Measurements from ENCODE around the gene COL6A3. TPM values are rescaled to one million over a fixed set of nuclear protein-coding genes. Genes with fewer than 3 reads are reported as not detected.
"Not testable (repeated sequence)": the region's sequence is repeated elsewhere in the genome, so short reads cannot be mapped to it uniquely, and the experiment has no call there.

COL6A3 gene
- total and polyA plus RNA-seq, 2 of the 13 experiments (the other 11 are each of a cell fraction or from before 2014, with no cell fraction given) = 0.03 TPM; not detected in 1

DNA sequence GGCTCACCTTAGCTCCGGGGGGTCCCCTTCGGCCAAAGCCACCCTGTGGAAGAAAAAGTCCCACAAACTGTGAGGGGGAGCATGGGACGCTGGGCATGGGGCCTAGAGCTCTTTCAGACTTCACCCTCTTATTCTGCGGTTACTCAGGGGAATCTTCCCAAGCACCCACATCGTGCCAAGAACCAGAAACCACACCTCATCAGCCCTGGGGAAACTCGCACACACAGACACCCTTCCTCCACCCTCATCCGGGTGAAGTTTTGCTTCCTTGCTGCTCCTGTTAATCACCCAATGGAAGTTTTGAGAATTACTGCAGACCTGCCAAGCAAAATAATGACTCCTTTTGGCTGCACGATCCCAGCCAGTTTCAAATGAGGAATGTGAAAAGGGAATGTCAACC is 59.1 kb downstream of the COL6A3 start:
- Histone ChIP-seq H2AFZ (ENCODE audit: low read length) (no peak overlapping the region), H3K4me2 (ENCODE audit: low read depth, low read length) (no peak overlapping the region), H3K4me1 (ENCODE audit: insufficient read depth, low read length) (no peaks in the 10 kb centered on the region), H3K4me3 (replicated peaks in 1 of 3; ENCODE audit: insufficient read depth in 1 of 3, low read depth in 2 of 3, low read length in 3 of 3) (no peak overlapping the region), H3K36me3 (replicated peaks in 1 of 2; ENCODE audit: control insufficient read depth in 1 of 2, insufficient read depth in 2 of 2, low read length in 2 of 2) (no peaks in the 10 kb centered on the region), H3K9me3 (ENCODE audit: low read length) (no peaks in the 10 kb centered on the region), H3K27ac (ENCODE audit: extremely low read length, insufficient read depth, low read length) (no peak overlapping the region), H4K20me1 (ENCODE audit: insufficient read depth, low read length) (no peaks in the 10 kb centered on the region), H3K27me3 (ENCODE audit: control insufficient read depth in 1 of 2, insufficient read depth in 2 of 2, low read length in 2 of 2) (peaks cover 10 to 85% of the 10 kb centered on the region in 2 experiments; a peak in 4 of 5 replicates), H3K79me2 (ENCODE audit: insufficient read depth, low read length) (no peaks in the 10 kb centered on the region), H3K9ac (ENCODE audit: insufficient read depth, low read depth, low read length) (no peak overlapping the region)
- ChIA-PET POLR2A (no interaction called here), CTCF (ENCODE audit: low intra/inter-chr PET ratio, low total read pairs) (no interaction called here)
- FAIRE-seq (no peak), DNase-seq (ENCODE audit: low spot score) (no peak), ATAC-seq (no peak)
- intact Hi-C loops (cut with micrococcal nuclease; ENCODE audit: unreplicated experiment) = no loop called here
- no TSS peak for BruUV-seq (replicated peaks)
- TF ChIP-seq ZNF7 (CRISPR knock-in tag; IDR thresholded peaks at IDR 0.05) (no peak), ZFP36L2 (CRISPR knock-in tag; IDR thresholded peaks at IDR 0.05) (no peak), SIX1 (CRISPR knock-in tag; IDR thresholded peaks at IDR 0.05; ENCODE audit: borderline replicate concordance) (no peak), POLR2A (IDR thresholded peaks at IDR 0.05; ENCODE audit: insufficient read depth in 1 of 2, low read depth in 2 of 2, low read length in 2 of 2) (no peak), TCF7L2 (IDR thresholded peaks at IDR 0.05; ENCODE audit: low read depth, low read length) (no peak), ZBTB20 (CRISPR knock-in tag; IDR thresholded peaks at IDR 0.05; ENCODE audit: borderline replicate concordance, low read depth) (no peak), YEATS2 (CRISPR knock-in tag; IDR thresholded peaks at IDR 0.05; ENCODE audit: borderline replicate concordance) (no peak), SATB2 (CRISPR knock-in tag; IDR thresholded peaks at IDR 0.05) (no peak), SMAD3 (CRISPR knock-in tag; IDR thresholded peaks at IDR 0.05) (no peak)
- in situ Hi-C loops (cut with HindIII; ENCODE audit: extremely low pct_ligation_motif_present, low pct_unique_long_range_greater_than_20kb) = no loop called here
- WGBS (ENCODE audit: low lambda C conversion rate) = 36% methylated on average over 8 of the region's 8 CpGs

DNA sequence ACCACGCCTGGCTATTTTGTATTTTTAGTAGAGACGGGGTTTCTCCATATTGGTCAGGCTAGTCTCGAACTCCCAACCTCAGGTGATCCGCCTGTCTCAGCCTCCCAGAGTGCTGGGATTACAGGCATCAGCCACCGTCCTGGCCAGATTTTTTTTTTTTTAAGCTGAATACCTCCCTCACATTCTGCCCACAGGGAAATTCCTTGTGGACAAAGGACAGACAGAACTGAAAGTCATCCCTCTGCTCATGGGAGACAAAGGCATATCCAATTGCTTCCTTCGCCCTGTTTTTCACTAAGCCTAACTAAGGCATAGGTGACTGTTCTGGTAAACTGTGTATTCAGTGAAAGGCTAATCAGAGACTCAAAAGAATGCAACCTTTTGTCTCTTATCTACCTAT is 59.8 kb downstream of the COL6A3 start:
- peaks cover 3 to 80% of the 10 kb centered on the region in 2 experiments; a peak in 4 of 5 replicates for H3K27me3 ChIP-seq (ENCODE audit: control insufficient read depth in 1 of 2, insufficient read depth in 2 of 2, low read length in 2 of 2)
- H3K9me3 ChIP-seq (ENCODE audit: low read length); H3K9ac ChIP-seq (ENCODE audit: insufficient read depth, low read depth, low read length); H3K36me3 ChIP-seq (replicated peaks in 1 of 2; ENCODE audit: control insufficient read depth in 1 of 2, insufficient read depth in 2 of 2, low read length in 2 of 2); H2AFZ ChIP-seq (ENCODE audit: low read length); in situ Hi-C loops (cut with HindIII; ENCODE audit: extremely low pct_ligation_motif_present, low pct_unique_long_range_greater_than_20kb); DNase-seq (ENCODE audit: low spot score); CTCF ChIA-PET (ENCODE audit: low intra/inter-chr PET ratio, low total read pairs); BruUV-seq (replicated peaks); intact Hi-C loops (cut with micrococcal nuclease; ENCODE audit: unreplicated experiment); H3K4me1 ChIP-seq (ENCODE audit: insufficient read depth, low read length); H3K4me3 ChIP-seq (replicated peaks in 1 of 3; ENCODE audit: insufficient read depth in 1 of 3, low read depth in 2 of 3, low read length in 3 of 3); H3K27ac ChIP-seq (ENCODE audit: extremely low read length, insufficient read depth, low read length); H4K20me1 ChIP-seq (ENCODE audit: insufficient read depth, low read length); POLR2A ChIA-PET; FAIRE-seq; ATAC-seq; H3K79me2 ChIP-seq (ENCODE audit: insufficient read depth, low read length); H3K4me2 ChIP-seq (ENCODE audit: low read depth, low read length): not testable (repeated sequence)
- 28% methylated on average over 6 of the region's 6 CpGs for WGBS (ENCODE audit: low lambda C conversion rate)

All from HepG2 (cell line).